Measurements from ENCODE around the gene MRPL20.

The MRPL20 gene

DNA sequence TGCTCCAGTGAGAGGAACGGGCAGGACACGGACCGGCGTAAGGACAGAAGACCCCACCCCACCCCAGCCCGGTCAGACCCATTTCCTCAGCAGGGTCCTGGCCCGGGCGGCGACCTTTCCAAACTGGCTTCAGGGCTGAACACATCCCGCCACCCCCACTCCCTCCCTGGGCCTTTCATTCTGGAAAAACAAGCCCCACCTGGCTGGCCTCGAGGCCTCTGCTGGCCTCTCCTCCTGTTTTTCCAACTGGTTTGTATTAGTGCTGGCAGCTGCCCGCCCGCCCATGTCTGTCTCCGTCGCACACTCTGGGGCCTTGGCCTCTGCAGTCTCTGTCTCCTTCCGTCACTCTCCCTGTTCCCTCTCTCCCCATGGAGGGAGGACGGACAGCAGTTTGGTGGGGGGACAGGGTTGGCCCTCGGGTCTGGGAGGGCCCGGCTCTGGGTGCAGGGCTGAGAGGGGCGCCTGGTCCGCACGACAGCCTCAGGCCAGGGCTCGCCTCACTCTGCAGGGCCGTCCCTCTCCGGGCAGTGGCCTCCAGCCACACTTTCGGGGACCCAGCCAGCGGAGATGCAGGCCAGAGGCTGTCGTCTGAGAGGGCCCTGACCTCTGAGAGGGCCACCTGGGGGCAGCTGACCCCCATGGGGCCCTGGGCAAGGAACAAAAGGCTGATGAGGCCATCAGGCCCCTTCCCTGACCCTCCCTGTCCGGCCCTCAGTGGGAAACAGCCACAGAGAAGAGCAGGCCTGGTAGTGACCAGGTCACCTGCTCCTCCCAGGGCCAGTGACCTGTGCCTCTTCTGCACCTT lies 47.2 kb downstream of the MRPL20 start:
- no peak for DNase-seq

DNA sequence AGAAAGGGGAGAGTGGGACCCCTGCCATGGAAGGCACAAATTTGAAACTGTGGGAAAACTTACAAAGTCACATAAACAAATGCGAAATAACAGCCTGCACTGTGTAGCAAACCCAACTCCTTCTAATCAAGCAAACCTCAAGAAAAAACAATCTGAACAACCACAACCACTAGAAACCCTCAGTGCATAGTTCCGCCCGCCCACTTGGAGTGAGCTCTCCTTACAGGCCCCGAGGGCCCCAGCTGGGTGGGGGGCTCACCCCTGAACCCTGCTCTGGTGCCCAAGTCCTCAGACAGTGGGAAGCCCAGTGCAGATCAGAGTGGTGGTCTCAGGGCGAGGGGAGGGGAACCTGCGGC lies 47.8 kb downstream of the MRPL20 start:
- DNase-seq = no peak

DNA sequence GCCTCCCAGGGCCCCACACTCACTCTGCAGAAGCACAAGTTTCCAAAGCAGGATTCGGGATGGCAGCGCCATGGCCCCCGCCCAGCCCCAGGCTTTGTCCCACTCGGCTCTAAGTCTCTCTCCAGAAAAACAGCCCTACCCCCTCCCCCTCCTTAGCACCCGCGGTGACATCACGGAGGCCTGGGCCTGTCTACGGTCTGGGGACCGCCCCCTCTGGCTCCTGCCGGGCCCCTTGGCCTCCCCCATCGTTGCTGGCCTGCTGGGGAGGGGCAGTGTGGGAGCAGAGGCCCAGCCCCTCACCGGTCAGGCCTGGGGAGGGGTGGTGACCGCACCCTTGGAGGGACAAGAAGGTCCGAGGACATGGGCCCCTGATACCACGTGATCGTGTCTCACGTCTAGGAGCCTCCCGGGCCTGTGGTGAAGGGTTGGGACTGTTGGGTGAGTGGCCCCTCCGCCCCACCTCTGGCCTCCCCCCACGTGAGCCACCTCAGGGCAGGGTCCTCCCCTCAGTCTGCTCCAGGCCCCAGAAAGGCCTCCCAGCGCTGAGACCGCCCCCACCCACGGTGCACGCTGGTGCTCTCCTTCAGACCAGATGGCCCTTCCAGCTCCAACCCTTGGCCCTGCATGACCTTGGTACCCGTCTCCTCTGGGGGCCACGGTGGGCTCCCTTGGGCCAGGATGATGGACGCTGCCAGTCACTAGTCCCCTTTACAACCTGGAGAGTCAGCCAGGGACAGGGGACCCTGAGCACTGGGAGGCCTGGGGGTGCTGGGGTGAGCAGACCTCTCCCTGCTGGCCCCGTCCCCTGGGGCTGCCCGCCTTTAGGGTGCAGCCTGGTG lies 48.4 kb downstream of the MRPL20 start, which contains the start of gene MXRA8:
TSS of gene MXRA8 (minus strand) at position 123 of the 839 bp plus-strand sequence. CDS start at position 72, 51 bp downstream.
- DNase-seq = no peak

DNA sequence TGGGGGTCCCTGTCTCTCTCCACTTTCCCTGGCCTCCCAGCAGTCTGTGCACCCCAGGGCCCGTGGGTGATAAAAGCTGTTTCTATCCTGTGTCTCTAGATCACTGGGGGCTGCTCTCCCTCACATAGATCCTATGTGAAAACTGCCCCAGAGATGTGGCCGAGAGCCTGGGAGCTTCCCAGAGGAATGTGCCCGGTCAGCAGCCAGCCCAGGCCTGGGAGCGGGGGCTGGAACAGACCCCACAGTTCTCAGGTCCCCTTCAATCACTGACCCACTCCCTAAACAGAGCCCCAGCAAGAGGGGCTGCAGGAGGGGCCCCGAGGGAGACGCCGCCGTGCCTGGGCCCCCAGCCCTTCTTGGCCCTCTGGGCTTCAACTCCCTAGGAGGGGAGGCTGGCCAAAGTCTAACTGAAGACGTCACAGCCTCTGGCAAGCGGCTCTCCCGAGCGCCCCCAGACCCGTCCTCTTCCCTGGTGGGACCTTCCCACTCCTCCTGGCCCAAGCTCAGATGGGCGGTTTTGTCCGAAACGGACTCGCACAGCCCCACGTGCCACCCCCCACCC lies 49.1 kb downstream of the MRPL20 start:
- no peak for DNase-seq

DNA sequence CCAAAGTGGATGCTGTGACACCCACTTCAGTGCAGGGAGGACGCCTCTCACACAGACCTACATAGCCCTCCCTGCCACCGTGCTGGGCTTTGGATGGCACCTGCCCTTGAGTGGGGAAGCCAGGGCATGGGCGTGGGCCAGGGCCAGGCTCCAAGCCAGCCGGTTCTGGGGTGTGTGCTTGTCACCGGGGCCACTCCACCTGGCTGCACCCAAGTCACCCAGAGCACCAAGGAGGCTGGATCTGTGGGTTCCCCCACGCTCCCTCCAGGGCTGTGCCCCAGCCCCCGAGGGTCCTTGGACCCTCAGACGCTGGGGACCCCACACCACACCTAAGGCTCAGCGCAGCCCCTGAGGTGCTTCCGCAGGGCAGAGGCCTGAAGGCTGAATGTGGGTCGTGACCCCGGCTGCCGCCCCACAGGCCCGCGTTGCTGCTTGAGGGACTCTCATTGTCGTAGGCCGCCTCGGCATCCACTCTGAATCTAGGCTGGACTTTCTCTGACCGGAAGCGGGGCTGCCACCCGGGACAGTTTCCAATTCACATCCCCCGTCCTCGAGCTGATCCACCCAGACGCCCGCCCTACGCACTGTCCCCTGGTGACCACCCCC lies 50.2 kb downstream of the MRPL20 start:
- DNase-seq = no peak

DNA sequence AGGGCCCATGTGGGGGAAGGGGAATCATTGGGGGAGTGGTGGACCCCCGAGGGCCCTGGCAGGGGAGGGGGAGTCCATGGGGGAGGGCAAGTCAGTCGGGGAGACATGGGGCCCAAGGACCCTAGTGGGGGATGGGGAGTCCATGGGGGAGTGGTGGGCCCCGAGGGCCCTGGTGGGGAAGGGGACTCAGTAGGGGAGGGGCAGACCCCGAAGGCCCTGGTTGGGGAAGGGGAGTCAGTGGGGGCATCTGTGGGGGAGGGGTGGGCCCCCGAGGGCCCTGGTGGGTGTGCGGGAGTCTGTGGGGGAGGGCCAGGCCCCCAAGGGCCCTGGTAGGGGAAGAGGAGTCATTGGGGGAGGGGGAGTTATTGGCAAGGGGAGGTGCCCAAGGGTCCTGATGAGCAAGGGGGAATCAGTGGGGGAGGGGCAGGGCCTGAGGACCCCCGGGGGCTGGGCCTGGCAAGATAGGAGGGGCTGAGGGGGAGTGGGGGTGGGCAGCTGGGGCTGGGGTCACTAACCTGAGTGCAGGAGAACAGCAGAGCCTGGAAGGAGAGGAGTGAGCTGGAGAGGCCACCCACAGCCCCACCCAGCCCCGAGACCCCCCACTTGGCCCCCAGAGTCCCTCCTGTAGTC lies 50.8 kb downstream of the MRPL20 start:
- no peak for DNase-seq

DNA sequence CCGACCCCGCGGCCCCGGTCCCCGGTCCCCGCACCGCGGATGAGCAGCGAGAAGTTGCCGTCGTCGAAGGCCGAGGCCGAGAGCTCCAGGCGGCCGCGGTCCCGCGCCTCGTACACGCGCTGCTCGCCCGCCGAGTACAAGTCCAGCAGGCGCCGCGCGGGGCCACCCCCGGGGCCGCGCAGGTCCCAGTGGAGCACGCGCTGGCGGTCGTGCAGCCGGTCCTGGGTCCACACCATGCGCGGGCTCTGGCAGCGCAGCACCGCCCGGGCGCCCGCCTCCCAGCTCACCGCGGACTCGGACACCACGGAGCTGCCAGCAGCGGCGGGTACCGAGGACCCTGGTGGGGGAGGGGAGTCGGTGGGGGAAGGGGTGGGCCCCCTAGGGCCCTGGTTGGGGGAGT lies 51.7 kb downstream of the MRPL20 start:
- DNase-seq = no peak

DNA sequence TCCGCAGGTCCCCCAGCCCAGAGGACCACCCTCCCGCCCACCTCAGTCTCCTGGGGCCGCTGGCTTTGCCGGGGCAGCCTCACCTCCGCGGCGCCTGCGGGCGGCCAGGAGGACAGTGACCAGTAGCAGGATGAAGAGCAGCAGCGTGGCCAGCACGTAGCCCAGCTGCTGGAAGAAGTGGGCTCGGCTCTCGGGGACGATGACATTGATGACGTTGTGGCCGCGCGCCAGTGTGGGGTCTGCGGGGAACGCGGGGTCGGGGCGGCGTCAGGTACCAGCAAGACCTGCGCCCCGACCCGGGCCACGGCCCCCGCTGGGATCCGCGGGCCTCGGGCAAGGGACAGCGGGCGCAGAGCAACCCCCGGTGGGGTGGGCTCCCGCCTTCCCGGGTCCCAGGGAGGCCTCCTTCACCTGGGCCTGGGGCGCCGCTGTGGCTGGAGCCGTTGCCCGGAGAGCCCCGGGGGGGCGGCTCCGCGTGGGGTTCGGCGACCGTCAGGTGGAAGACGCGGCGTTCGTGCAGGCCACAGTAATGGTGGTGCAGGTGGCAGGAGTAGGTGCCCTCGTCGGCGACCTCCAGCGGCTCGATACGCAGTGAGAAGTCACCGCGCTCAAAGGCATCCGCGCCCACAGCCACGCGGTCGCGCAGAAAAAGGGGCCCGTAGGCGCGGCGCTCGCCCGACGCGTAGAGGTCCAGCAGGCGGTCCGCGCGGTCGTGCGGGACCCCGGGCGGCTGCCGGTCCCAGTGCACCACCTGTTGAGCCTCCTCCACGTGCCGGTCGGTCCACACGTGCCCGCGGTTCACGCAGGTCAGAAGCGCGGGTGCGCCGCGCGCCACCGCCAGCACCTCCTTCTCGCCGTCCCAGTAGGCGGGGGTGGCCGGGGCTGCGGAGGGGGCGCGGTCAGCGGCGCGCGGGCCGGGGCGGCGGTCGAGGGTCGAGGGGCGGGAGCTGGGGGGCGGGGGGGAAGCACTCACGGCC lies 52.5 kb downstream of the MRPL20 start:
- no peak for DNase-seq

DNA sequence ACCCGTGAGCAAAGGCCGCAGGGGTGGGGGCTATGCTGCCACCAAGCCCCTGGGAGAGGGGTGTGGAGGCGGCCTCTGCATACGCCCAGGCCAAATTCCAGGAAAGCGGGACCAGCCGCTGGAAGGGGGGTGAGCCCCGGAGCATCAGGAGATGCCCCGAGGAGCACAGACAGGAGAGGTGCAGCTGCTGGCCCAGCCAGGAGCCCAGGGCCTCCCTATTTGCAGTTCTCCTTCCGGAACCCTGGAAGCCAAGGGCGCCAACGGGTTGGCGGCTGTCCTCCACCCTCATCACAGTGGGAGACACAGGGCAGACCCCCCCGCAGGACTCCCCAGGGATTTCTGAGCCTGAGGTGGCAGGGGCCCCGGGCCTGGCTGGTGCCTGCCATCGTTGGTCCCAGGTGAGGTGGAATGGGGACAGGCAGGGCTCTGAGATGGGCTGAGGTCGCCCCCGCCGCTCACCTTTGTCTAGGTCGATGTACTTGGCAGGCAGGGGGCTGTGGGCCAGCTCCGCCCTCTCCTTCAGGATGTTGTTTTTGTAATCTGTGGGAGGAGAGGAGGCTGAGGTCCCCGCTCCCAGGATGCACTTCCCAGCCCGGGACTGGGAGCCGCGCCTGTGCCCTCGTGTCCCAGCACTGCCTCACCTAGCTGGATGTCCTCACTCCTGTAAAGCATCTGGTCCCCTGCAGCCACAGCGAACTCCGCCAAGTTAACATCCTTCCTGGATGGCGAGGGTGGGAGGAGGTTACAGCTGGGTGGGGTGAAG lies 53.5 kb downstream of the MRPL20 start:
- DNase-seq = no peak

DNA sequence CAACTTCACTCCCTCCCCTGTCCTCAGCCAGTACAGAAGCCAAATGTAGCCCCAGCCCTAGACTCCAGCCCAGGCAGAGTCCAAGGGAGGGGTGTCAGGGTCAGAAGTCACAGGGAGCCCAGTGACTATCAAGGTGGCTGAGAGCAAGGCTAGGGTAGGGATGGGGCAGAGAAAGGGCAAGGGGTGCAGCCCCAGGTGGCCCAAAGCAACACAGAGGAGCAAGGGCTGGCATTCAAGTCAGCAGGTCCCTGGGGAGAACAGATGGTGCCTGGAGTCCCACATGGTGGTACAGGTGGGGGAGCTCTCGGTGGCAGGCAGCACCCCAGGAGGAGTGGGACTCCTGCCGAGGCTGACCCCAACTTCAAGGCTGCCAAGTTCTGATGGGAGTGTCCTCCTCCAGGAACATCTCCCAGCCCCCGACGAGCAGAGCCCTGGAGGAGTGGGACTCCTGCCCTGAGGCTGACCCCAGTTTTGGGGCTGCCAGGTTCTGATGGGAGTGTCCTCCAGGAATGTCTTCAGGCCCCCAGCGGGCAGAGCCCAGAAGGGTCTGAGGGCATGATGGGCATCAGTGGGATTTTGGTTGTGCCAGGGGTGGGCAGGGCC lies 54.2 kb downstream of the MRPL20 start:
- DNase-seq = no peak

Measured in DMS 273 treated with DMSO at 0.1 percent for 48 hours (cell line).